C4-2B (cell line): Measurements from ENCODE around the gene CAPN11.

Source experiments
- ZFX ChIP-seq: fragments of 450-650 bp; IDR thresholded peaks from 2 replicates; pipeline ENCODE4 v1.6.1; 2017
- TF ChIP-seq, protein P1 (sequence below): fragments of 450-650 bp; conservative IDR thresholded peaks from 2 replicates; pipeline ENCODE4 v1.5.1; 2017; ENCODE audit warnings: mild to moderate bottlenecking

DNA sequence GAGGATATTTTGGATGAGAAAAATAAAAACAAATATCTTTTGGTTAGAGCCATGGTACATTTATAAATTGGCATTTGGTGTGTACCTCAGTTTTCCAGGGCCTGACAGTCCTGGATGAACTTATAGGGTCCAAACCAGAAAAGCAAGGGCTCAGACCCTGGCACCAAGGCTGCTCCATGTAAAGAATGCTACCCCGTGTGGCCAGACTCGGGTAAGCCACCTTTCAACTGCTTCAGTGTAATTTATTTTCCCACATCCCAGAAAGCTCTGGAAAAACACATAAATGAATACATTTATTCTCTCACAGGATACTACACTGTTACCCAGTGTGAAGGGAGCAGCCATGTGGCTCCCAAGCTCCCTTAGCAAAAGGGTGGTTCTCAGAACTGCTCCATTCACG lies 45.2 kb upstream of the CAPN11 start:
- TF ChIP-seq, protein P1, sequence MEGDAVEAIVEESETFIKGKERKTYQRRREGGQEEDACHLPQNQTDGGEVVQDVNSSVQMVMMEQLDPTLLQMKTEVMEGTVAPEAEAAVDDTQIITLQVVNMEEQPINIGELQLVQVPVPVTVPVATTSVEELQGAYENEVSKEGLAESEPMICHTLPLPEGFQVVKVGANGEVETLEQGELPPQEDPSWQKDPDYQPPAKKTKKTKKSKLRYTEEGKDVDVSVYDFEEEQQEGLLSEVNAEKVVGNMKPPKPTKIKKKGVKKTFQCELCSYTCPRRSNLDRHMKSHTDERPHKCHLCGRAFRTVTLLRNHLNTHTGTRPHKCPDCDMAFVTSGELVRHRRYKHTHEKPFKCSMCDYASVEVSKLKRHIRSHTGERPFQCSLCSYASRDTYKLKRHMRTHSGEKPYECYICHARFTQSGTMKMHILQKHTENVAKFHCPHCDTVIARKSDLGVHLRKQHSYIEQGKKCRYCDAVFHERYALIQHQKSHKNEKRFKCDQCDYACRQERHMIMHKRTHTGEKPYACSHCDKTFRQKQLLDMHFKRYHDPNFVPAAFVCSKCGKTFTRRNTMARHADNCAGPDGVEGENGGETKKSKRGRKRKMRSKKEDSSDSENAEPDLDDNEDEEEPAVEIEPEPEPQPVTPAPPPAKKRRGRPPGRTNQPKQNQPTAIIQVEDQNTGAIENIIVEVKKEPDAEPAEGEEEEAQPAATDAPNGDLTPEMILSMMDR, result no peak; the same call in 1 of the 2 replicates
- no peak for TF ChIP-seq ZFX
